HepG2 (cell line): ENCODE data around the gene KIAA1614. TPM values are rescaled to one million over a fixed set of nuclear protein-coding genes. Genes with fewer than 3 reads are reported as not detected.

ENCODE experiments used
- ATAC-seq: fragments of 200-7000 bp; cut with Tn5 transposase; 3 replicates; pipeline ENCODE4 v1.9.1; 2020; ENCODE audit warnings: mild to moderate bottlenecking, moderate library complexity
- BruUV-seq: library from RNA; stranded (reverse); fragments of 400-500 nt; replicated peaks from 2 replicates; lab custom pipeline; 2021; lab: Mats Ljungman, UMichigan
- CTCF ChIA-PET: fragments of 300-600 bp; formaldehyde crosslinking; extraction: SDS; loops from one replicate; lab custom pipeline; 2021; ENCODE audit warnings: low total read pairs, inconsistent platforms, low intra/inter-chr PET ratio; lab: Yijun Ruan, JAX
- POLR2A ChIA-PET: fragments of 350-600 bp; sonication (Branson Sonifier 250); formaldehyde crosslinking; loops from one replicate; lab custom pipeline; 2020; ENCODE audit warnings: antibody characterized with exemption, inconsistent platforms; lab: Yijun Ruan, JAX
- DNase-seq: peaks from one replicate; pipeline ENCODE4 v3.0.0-alpha.2; 2015; ENCODE audit warnings: low spot score
- FAIRE-seq: peaks from 3 replicates; lab custom pipeline; 2011; peaks lifted over from hg19 to GRCh38; lab: Jason Lieb, UNC
- H2AFZ ChIP-seq: one replicate; pipeline ENCODE4 v1.6.1; 2011; ENCODE audit warnings: low read length, inconsistent platforms
- H3K27ac ChIP-seq: fragments of 300-600 bp; 3 replicates; pipeline ENCODE4 v1.8.0; 2011; ENCODE audit warnings: mixed run types, mild to moderate bottlenecking, mixed read lengths, low read length, inconsistent platforms; ENCODE audit not compliant: insufficient read depth; ENCODE audit errors: extremely low read length
- H3K27me3 ChIP-seq, 2 experiments: fragments of 200-600 bp in 1 of 2; 2 replicates in 1 of 2; 3 replicates in 1 of 2; pipeline versions ENCODE4 v1.6.0 to v1.8.0; 2011; ENCODE audit warnings: low read length in 2 of 2, mild to moderate bottlenecking in 2 of 2, moderate library complexity in 2 of 2, inconsistent platforms in 1 of 2; ENCODE audit not compliant: insufficient read depth in 2 of 2, control insufficient read depth in 1 of 2
- H3K36me3 ChIP-seq, 2 experiments: fragments of 200-600 bp in 1 of 2; replicated peaks in 1 of 2; 2 replicates in 1 of 2; 3 replicates in 1 of 2; pipeline versions ENCODE4 v1.5.1 to v1.8.0; 2011; ENCODE audit warnings: low read length in 2 of 2, inconsistent platforms in 1 of 2; ENCODE audit not compliant: insufficient read depth in 2 of 2, control insufficient read depth in 1 of 2
- H3K4me1 ChIP-seq: 2 replicates; pipeline ENCODE4 v1.5.1; 2012; ENCODE audit warnings: low read length, inconsistent platforms; ENCODE audit not compliant: insufficient read depth
- H3K4me2 ChIP-seq: 2 replicates; pipeline ENCODE4 v1.6.0; 2011; ENCODE audit warnings: low read depth, low read length, inconsistent platforms
- H3K4me3 ChIP-seq, 3 experiments: fragments of 200-600 bp in 1 of 3; sonication (generic), shearing (Covaris generic) in 1 of 3; replicated peaks in 1 of 3; 2 replicates each; pipeline ENCODE4 v1.5.1; 2011 to 2016; ENCODE audit warnings: low read length in 3 of 3, inconsistent platforms in 2 of 3, low read depth in 2 of 3, mild to moderate bottlenecking in 2 of 3, control low read depth in 1 of 3, mixed read lengths in 1 of 3; ENCODE audit not compliant: insufficient read depth in 1 of 3
- H3K79me2 ChIP-seq: one replicate; pipeline ENCODE4 v1.6.1; 2011; ENCODE audit warnings: low read length, inconsistent platforms; ENCODE audit not compliant: insufficient read depth
- H3K9ac ChIP-seq: 2 replicates; pipeline ENCODE4 v1.6.0; 2011; ENCODE audit warnings: mild to moderate bottlenecking, low read depth, low read length, inconsistent platforms; ENCODE audit not compliant: insufficient read depth
- H3K9me3 ChIP-seq: 2 replicates; pipeline ENCODE4 v1.5.1; 2012; ENCODE audit warnings: mild to moderate bottlenecking, low read length
- H4K20me1 ChIP-seq: 2 replicates; pipeline ENCODE4 v1.6.0; 2011; ENCODE audit warnings: inconsistent platforms, mild to moderate bottlenecking, low read length, moderate library complexity; ENCODE audit not compliant: insufficient read depth
- FLYWCH1 ChIP-seq: sonication (generic); formaldehyde crosslinking; IDR thresholded peaks from 2 replicates; pipeline ENCODE4 v1.8.1; 2023; ENCODE audit warnings: mild to moderate bottlenecking, missing genetic modification reagents
- HMG20B ChIP-seq: conservative IDR thresholded peaks from 2 replicates; pipeline ENCODE4 v1.6.1; 2016; ENCODE audit warnings: missing genetic modification reagents, missing compliant biosample characterization
- KLF13 ChIP-seq: sonication (generic); formaldehyde crosslinking; IDR thresholded peaks from 2 replicates; pipeline ENCODE4 v1.4.0; 2020; ENCODE audit warnings: mild to moderate bottlenecking, missing genetic modification reagents
- MED8 ChIP-seq: sonication (generic); formaldehyde crosslinking; IDR thresholded peaks from 2 replicates; pipeline ENCODE4 v1.8.1; 2023; ENCODE audit warnings: mild to moderate bottlenecking, missing genetic modification reagents; ENCODE audit not compliant: insufficient replicate concordance
- SMC3 ChIP-seq: IDR thresholded peaks from 2 replicates; pipeline ENCODE4 v1.6.1; 2011; ENCODE audit warnings: low read length, improper control_type of control experiment
- TEAD3 ChIP-seq: optimal IDR thresholded peaks from 2 replicates; pipeline ENCODE3; 2016; ENCODE audit warnings: borderline replicate concordance
- ZNF232 ChIP-seq: sonication (generic); formaldehyde crosslinking; IDR thresholded peaks from 2 replicates; pipeline ENCODE4 v1.4.0; 2020; ENCODE audit warnings: missing genetic modification reagents, borderline replicate concordance
- ZNF333 ChIP-seq: sonication (generic); formaldehyde crosslinking; IDR thresholded peaks from 2 replicates; pipeline ENCODE4 v1.4.0; 2020; ENCODE audit warnings: mild to moderate bottlenecking, missing genetic modification reagents, borderline replicate concordance
- ZNF510 ChIP-seq: sonication (generic); formaldehyde crosslinking; IDR thresholded peaks from 2 replicates; pipeline ENCODE4 v1.4.0; 2020; ENCODE audit warnings: low read depth, mild to moderate bottlenecking, missing genetic modification reagents
- ZNF7 ChIP-seq: IDR thresholded peaks from 2 replicates; pipeline ENCODE4 v1.6.1; 2016; ENCODE audit warnings: missing biosample characterization, missing genetic modification reagents
- WGBS: methylation state at CpG from one replicate; pipeline ENCODE4 v1.1.6; 2017; ENCODE audit warnings: low lambda C conversion rate; 5-methylcytosine and 5-hydroxymethylcytosine counted together
- in situ Hi-C: cut with HindIII; loops from 2 replicates; pipeline ENCODE4 v1.10.0; 2017; ENCODE audit warnings: low pct_unique_long_range_greater_than_20kb; ENCODE audit not compliant: extremely low pct_ligation_motif_present
- intact Hi-C: fragments of 100-400 bp; cut with micrococcal nuclease; formaldehyde crosslinking; loops from one replicate; pipeline ENCODE4 v1.10.0; 2022; ENCODE audit not compliant: unreplicated experiment
- polyA plus RNA-seq, 8 experiments: library from polyadenylated mRNA; depleted of rRNA in 3 of 8; stranded (reverse) in 7 of 8; unstranded in 1 of 8; fragments of >200 nt; fragmentation: Illumina TruSeq in 4 of 8; extraction: Trizol in 4 of 8; gene quantifications; 2 replicates each; pipeline versions ENCODE4 v1.2.1 to v1.2.3, GENCODE V29; 2011 to 2016; ENCODE audit warnings: low read depth in 4 of 8, missing spikeins in 1 of 8, mixed read lengths in 1 of 8; ENCODE audit not compliant: insufficient read depth in 1 of 8
- total RNA-seq, 5 experiments: library from RNA; depleted of rRNA; stranded (reverse); fragments of >200 nt; fragmentation: Illumina TruSeq; extraction: Trizol; gene quantifications; 2 replicates each; pipeline ENCODE4 v1.2.3, GENCODE V29; 2016; ENCODE audit warnings: low read depth in 1 of 5
- TF ChIP-seq, protein P1 (sequence below): sonication (generic); formaldehyde crosslinking; IDR thresholded peaks from 2 replicates; pipeline ENCODE4 v1.8.0; 2022; ENCODE audit warnings: missing genetic modification reagents, mild to moderate bottlenecking, moderate library complexity, borderline replicate concordance
- TF ChIP-seq, protein P2 (sequence below): sonication (generic); formaldehyde crosslinking; IDR thresholded peaks from 2 replicates; pipeline ENCODE4 v1.4.0; 2020; ENCODE audit warnings: missing genetic modification reagents
- TF ChIP-seq, protein P3 (sequence below): IDR thresholded peaks from 2 replicates; pipeline ENCODE4 v1.6.1; 2016; ENCODE audit warnings: low read depth, missing genetic modification reagents, missing compliant biosample characterization

Gene KIAA1614
- total and polyA plus RNA-seq, 2 of the 13 experiments (the other 11 are each of a cell fraction or from before 2014, with no cell fraction given), result 0.15 to 0.77 TPM

DNA sequence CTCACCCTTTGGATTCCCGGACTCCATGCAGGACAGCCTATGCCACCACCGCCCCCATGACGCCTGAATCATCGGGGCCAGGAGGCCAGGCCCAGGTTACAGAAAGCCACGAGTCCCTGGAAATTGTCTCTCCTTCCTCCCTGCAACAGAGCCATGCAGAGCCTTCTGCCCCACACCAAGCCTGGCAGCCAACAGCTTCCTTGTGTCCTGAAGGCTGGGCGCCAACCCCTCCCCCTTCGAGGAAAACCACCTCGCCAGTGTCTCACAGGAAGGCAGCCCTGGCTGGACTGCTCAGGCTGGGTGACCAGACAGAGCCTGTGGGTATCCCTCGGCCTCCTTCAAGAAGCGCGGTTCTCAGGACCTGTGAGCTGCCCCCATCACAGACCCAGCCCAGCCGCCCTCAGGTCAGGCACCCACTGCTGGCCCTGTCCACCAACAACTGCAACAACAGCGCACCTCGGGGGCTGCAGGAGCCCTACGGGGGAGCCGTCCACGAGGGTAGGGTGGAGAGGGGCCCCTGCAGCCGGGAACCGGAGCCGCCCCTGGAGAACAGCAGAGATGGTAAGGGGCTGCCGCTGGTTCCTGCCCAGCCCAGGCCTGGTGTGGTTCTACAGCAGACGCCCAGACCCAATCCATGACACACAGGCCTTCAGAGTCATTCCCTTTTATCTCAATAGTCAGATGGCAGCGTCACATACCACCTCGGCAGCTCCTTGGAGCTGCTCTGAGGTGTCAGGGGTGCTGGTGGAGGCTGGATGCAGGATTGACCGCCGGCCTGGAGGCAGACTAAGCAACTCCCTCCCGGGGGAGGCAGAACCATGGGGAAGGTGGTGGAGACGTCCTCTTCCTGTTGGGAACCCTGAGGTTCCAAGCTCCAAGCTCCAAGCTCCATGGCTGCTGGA lies 23.7 kb downstream of the KIAA1614 start (continued):
- TF ChIP-seq ZNF333 (CRISPR knock-in tag) (0 out of 2 replicates have a peak, but pooled peaks have one; percentile 73), KLF13 (no peak), SMC3 (no peak), ZNF510 (CRISPR knock-in tag) (no peak)

DNA sequence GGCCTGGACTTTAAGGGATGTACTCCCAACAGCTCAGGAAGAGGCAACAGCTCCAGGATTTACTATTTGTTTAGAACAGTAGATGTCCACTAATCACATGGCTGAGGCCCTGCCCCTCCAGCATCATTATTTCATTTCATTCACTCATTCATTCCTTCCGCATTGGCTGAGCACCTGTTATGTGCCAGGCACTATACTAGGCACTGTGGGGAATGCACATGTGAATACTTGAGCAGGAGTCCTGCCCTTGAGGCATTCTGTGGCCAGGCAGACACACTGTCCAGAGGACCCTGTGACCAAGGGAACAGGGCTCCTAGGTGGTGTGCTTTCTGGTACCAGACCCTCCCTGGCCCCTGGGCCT lies 24.3 kb downstream of the KIAA1614 start:
- Histone ChIP-seq H3K9me3 (no peaks in the 10 kb centered on the region), H3K36me3 (no peaks in the 10 kb centered on the region), H3K79me2 (no peaks in the 10 kb centered on the region), H3K4me2 (no peak overlapping the region), H3K9ac (no peak overlapping the region), H3K4me3 (no peak overlapping the region), H2AFZ (no peak overlapping the region), H3K4me1 (peaks cover 25% of the 10 kb centered on the region), H3K27ac (no peak overlapping the region), H4K20me1 (no peaks in the 10 kb centered on the region), H3K27me3 (no peaks in the 10 kb centered on the region; a peak in 1 of 5 replicates)
- FAIRE-seq (no peak), ATAC-seq (no peak), DNase-seq (no peak)
- intact Hi-C loops, result no loop called here
- ChIA-PET CTCF (no interaction called here), POLR2A (no interaction called here)
- in situ Hi-C loops, result no loop called here
- BruUV-seq, result no TSS peak
- 100% methylated on average over 1 of the region's 1 CpG for WGBS
- TF ChIP-seq FLYWCH1 (CRISPR knock-in tag) (no peak), ZNF7 (CRISPR knock-in tag) (no peak), ZNF232 (CRISPR knock-in tag) (no peak), HMG20B (CRISPR knock-in tag) (no peak), MED8 (CRISPR knock-in tag) (no peak), TEAD3 (CRISPR knock-in tag) (no peak)
- TF ChIP-seq, protein P1, sequence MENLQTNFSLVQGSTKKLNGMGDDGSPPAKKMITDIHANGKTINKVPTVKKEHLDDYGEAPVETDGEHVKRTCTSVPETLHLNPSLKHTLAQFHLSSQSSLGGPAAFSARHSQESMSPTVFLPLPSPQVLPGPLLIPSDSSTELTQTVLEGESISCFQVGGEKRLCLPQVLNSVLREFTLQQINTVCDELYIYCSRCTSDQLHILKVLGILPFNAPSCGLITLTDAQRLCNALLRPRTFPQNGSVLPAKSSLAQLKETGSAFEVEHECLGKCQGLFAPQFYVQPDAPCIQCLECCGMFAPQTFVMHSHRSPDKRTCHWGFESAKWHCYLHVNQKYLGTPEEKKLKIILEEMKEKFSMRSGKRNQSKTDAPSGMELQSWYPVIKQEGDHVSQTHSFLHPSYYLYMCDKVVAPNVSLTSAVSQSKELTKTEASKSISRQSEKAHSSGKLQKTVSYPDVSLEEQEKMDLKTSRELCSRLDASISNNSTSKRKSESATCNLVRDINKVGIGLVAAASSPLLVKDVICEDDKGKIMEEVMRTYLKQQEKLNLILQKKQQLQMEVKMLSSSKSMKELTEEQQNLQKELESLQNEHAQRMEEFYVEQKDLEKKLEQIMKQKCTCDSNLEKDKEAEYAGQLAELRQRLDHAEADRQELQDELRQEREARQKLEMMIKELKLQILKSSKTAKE (CRISPR knock-in tag), result no peak
- TF ChIP-seq, protein P2, sequence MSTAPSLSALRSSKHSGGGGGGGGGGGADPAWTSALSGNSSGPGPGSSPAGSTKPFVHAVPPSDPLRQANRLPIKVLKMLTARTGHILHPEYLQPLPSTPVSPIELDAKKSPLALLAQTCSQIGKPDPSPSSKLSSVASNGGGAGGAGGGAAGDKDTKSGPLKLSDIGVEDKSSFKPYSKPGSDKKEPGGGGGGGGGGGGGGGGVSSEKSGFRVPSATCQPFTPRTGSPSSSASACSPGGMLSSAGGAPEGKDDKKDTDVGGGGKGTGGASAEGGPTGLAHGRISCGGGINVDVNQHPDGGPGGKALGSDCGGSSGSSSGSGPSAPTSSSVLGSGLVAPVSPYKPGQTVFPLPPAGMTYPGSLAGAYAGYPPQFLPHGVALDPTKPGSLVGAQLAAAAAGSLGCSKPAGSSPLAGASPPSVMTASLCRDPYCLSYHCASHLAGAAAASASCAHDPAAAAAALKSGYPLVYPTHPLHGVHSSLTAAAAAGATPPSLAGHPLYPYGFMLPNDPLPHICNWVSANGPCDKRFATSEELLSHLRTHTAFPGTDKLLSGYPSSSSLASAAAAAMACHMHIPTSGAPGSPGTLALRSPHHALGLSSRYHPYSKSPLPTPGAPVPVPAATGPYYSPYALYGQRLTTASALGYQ (CRISPR knock-in tag), result no peak
- TF ChIP-seq, protein P3, sequence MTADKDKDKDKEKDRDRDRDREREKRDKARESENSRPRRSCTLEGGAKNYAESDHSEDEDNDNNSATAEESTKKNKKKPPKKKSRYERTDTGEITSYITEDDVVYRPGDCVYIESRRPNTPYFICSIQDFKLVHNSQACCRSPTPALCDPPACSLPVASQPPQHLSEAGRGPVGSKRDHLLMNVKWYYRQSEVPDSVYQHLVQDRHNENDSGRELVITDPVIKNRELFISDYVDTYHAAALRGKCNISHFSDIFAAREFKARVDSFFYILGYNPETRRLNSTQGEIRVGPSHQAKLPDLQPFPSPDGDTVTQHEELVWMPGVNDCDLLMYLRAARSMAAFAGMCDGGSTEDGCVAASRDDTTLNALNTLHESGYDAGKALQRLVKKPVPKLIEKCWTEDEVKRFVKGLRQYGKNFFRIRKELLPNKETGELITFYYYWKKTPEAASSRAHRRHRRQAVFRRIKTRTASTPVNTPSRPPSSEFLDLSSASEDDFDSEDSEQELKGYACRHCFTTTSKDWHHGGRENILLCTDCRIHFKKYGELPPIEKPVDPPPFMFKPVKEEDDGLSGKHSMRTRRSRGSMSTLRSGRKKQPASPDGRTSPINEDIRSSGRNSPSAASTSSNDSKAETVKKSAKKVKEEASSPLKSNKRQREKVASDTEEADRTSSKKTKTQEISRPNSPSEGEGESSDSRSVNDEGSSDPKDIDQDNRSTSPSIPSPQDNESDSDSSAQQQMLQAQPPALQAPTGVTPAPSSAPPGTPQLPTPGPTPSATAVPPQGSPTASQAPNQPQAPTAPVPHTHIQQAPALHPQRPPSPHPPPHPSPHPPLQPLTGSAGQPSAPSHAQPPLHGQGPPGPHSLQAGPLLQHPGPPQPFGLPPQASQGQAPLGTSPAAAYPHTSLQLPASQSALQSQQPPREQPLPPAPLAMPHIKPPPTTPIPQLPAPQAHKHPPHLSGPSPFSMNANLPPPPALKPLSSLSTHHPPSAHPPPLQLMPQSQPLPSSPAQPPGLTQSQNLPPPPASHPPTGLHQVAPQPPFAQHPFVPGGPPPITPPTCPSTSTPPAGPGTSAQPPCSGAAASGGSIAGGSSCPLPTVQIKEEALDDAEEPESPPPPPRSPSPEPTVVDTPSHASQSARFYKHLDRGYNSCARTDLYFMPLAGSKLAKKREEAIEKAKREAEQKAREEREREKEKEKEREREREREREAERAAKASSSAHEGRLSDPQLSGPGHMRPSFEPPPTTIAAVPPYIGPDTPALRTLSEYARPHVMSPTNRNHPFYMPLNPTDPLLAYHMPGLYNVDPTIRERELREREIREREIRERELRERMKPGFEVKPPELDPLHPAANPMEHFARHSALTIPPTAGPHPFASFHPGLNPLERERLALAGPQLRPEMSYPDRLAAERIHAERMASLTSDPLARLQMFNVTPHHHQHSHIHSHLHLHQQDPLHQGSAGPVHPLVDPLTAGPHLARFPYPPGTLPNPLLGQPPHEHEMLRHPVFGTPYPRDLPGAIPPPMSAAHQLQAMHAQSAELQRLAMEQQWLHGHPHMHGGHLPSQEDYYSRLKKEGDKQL (CRISPR knock-in tag), result no peak
